GM19043 (cell line): ENCODE data around the gene E2F7.

Experiments used
- ATAC-seq: cut with Tn5 transposase; IDR thresholded peaks from one replicate; pipeline ENCODE4 v1.9.1; 2021; ENCODE audit warnings: low read depth; ENCODE audit not compliant: unreplicated experiment

E2F7 gene

DNA sequence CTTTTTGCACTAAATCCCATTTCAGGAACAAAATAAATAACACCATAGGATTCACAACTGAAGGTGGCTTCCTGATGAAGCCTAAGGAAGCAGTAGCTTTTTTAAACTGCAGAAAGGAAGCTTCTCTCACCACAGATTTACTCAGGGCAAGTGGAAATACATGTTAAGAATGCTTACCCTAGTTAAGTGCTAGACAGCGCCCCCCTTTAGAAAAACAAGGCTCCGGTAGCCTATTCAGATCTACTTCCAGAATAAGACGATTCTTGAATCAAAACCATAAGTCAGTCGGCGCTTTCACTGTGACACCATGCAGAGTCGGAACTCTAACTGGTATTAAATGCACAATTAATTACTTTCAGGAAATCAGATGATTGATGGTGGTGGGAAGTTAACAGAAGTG lies 41.9 kb downstream of the E2F7 start:
- ATAC-seq: no peak

DNA sequence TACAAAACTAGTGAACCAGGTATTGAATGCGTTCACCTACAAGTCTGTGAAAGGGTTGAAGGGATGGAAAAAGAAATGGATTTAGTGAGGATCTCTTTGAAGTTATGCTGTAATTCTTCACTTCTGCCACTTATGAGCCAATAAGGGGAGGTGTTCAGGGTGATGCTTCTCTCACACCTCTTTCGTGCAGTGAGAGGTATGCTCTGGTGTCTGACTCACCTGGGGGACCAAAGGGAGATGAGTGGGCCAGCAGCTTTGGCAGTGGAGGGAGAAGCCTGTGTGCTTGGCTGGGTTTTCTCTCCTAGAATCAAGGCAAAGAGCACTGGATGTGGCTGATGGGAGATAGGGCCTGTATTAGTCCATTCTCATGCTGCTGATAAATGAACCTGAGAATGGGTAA lies 45.4 kb downstream of the E2F7 start:
- ATAC-seq: no peak

DNA sequence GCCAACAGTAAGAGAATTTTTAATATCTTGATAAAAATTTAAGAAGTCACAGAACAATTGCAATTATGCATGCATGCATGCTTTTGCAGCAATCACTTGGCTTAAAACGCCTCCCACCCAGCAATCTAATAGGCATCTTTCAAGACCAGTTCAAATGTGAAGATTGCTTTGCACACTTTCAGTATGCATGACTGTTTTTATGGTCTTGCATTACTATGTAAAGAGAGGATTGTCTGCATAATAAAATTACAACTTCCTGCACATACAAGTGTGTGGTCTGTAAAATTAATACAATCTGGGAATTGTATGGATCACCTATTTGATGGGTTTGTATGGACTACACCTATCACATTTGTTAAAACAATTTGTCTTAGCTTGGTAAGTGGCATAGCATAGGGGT lies 48.8 kb downstream of the E2F7 start:
- no peak for ATAC-seq

DNA sequence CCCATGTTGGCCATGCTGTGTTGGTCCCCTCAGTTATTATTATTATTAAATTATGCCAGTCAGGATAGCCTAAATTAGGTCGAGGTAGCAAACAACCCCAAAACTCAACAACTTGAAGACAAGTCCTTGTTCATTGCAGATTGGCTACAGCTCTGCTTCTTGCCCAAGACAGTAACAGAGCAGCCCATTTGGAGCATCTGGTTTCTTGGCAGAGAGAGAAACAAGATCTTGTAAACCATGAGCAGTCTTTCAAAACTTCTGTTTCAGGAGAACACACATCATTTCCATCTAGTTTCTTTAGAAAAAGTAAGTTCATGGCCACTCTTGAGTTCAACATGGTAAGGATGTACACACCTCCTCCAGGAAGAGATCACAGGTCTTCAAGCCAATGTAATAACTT lies 52.3 kb downstream of the E2F7 start:
- ATAC-seq: no peak

DNA sequence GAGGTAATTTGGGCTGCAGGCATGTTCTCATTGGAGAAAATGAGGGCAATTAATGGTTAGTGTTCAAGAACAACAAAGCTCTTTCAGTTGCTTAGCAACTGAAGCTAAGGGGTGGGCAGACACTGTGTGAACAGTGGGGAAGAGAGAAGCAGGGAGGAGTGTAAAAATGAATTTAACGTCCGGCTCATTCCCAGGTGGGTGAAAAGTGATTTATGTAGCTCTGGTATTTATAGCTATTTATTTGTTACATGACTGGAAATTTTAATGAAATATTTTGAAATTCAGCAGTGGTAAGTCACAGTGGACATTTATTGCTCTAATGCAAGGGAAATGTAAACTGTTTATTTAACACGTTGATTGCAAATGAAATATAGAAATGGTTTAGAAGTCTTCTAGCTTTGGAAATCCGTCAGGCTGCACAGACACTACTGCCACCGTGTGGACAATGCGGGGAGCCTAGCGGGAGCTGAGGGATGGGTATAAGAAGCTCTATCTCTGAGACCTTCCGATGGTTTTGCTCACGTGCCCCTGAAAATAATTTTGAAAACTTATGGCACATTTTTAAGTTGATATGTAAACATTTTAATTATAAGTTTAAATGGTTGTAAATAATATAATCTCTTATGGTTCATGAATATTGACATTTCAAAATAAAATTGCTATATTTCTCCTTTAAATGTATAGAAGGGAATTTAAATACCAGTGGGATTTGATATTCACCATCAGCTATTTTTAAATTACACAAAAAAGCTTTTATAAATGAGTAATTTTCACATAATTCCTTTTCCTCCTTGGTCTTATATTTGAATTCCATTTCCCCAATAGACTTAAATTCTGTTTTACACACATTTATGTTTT lies 54.4 kb downstream of the E2F7 start:
- peak; percentile 80 for ATAC-seq

DNA sequence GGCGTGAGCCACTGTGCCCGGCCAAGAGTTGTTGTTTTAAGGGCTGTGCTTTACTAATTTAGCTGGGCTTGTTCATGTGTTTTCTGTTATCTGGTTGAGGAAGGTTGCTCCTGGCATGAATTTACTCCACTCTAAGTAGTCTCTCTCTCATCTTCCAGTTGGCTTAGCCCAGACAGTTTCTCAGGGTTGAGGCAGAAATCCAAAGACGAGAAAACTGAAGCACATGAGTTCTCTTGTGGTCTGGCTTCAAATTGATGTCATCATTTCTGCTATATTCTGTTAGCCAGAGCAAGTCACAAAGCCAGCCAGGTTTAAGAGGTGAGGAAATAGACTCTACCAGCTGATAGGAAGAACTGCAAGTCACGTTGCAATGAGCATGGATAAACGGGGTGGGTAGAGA lies 57.9 kb downstream of the E2F7 start:
- ATAC-seq: no peak

DNA sequence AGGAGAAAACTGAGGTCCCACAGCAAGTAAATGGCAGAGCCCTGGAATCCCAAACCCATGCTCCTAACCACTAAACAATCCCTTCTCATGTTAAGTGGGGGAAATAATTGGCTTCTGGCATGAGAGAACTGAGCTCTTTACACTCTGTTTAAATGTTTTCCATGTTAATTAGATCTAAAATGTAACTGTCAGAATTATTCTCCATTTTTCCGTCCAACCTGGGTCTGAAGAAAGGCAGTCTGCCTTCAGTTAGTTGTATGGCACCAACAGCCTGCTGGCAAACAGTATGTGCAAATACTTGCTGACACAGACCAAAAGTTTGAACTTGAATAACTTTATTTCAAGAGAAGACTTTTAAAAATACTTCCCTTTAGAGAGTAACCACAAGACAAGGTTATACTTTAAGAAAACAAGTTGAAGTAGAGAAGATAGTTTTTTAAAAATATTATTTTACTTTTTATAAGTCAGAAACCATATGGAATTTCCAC lies 59.7 kb downstream of the E2F7 start:
- no peak for ATAC-seq

- ATAC-seq: no peak
Observed at GRCh38 chr12:77003914-77004313, 61.5 kb downstream of the E2F7 start.

GRCh38 chr12:77003246-77003645 lies 62.1 kb downstream of the E2F7 start:
- no peak for ATAC-seq

DNA sequence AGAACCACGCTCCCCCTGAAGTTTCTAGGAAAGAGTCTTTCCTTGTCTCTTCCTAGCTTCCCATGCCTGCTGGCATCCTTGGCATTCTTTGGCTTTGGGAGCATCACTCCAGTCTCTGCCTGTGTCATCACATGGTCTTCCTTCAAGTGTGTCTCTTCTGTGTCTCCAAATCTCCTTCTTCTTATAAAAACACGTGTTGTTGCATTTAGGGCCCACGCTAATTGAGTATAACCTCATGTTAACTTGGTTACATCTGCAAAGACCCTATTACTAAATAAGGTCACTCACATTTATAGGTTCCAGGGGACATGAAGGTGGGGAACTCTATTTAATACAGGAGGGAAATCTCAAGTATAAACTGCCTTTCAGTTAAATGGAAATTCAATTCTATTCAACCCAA lies 63.0 kb downstream of the E2F7 start:
- no peak for ATAC-seq

DNA sequence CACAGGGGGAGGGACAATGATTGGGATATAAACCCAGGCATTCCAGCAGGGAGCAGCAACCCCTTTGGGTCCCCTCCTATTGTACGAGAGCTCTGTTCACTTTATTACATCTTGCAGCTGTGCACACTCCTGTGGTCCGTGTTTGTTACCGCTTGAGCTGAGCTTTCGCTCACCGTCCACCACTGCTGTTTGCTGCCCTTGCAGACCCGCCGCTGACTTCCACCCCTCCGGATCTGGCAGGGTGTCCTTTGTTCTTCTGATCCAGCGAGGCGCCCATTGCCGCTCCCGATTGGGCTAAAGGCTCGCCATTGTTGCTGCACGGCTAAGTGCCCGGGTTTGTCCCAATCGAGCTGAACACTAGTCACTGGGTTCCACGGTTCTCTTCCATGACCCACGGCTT lies 64.1 kb downstream of the E2F7 start:
- ATAC-seq: no peak

GRCh38 chr12:76998908-76999556 lies 66.3 kb downstream of the E2F7 start:
- no peak for ATAC-seq

- no peak for ATAC-seq
Observed at GRCh38 chr12:76998386-76998785, 67.0 kb downstream of the E2F7 start.

DNA sequence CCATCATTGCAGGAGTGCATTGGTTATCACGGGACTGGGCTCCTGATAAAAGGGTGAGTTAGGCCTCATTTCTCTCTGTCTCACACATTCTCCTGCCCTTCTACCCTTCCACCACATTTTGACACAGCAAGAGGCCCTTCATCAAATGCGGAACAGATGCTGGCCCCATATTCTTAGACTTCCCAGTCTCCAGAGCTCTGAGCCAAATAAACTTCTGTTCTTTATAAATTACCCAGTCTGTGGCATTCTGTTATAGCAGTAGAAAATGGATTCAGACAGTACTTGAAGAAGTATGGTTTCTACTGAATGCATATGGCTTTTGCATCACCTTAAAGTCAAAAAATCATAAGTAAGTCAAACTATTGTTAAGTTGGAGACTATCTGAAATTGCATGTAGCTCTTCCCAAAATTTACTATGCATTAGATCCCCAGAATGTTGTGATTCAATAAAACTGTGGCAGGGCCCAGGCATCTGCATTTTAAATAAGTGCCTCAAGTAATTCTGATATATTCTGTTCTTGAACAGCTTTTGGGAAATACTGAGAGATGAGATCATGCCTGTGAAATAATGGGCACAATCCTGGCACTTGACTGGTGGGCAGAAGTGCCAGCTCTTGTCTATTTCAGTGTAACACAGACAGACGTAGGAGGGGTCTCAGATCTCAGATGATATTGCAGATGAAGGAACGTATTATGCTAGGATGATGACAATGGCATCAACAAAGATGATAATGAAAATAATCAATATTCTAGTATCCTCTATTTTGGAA lies 68.2 kb downstream of the E2F7 start:
- no peak for ATAC-seq

DNA sequence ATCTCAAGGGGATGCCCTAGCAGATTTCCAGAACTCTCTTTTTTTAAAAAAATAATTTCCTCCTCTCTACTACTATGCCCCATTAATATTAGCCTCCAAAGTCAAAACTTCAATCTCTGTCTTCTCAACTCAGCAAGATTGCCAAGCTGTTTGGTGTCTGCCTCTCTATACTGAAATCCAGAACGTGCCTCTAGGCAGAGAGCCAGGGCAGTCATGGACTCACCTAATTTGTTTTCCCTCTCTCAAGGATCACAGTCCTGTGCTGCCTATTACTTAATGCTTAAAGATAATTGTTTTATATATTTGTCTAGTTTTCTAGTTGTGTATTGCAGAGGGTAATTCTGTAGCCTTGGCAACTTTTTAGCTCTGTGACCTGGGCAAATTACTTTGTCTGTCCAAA lies 74.7 kb downstream of the E2F7 start:
- no peak for ATAC-seq

DNA sequence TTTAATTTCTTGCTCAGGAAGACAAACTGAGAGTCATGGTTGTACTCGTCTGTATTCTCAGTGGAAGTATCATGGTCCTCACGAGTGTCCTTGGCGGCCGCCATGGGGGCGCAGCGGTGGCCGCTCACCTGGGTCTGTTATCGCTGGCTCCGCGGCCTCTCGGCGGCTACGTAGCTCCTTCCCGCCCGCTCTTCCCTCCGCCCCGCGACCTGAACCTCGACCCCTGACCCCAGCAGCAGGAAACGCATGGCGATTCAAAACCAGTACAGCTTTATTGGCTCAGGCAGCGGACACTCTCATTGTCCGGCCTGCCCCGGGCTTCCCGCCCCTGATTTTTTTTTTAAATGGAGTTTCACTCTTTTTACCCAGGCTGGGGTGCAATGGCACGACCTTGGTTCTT lies 80.8 kb downstream of the E2F7 start:
- ATAC-seq: no peak

GRCh38 chr12:76983420-76983819 lies 81.9 kb downstream of the E2F7 start:
- ATAC-seq: no peak

GRCh38 chr12:76980196-76980595 lies 85.2 kb downstream of the E2F7 start:
- ATAC-seq: no peak

DNA sequence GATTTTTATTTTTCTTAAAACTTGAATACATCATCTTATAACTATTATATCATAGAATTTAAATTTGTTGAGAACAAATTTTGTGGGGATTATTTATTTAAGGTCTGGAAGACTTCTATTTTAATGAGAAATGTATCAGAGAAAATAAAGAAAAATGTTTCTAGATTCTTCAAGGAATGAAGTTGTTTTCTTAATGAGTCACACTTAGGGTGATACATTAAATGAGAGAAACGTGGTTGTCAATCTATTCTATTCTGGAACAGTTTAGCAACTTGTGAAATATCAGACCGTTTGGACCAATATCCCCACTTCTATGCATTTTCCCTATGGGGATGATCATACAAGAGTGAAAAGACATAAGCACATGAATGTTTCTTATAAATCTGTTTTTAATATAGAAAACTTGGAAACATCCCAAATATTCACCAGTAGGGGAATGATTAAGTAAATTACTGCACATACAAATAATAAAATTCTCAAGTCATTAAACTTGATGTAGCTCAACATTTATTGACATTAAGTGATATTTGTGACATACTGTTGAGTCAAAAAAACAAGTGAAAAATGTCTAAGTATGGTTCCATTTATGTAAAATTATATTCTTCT lies 88.5 kb downstream of the E2F7 start:
- ATAC-seq: no peak
